HG02884 (cell line): Measurements from ENCODE around the gene RYR3.

Experiments used
- ATAC-seq: cut with Tn5 transposase; IDR thresholded peaks from one replicate; pipeline ENCODE4 v1.9.1; 2021; ENCODE audit warnings: mild to moderate bottlenecking, moderate library complexity; ENCODE audit not compliant: unreplicated experiment

Gene RYR3

DNA sequence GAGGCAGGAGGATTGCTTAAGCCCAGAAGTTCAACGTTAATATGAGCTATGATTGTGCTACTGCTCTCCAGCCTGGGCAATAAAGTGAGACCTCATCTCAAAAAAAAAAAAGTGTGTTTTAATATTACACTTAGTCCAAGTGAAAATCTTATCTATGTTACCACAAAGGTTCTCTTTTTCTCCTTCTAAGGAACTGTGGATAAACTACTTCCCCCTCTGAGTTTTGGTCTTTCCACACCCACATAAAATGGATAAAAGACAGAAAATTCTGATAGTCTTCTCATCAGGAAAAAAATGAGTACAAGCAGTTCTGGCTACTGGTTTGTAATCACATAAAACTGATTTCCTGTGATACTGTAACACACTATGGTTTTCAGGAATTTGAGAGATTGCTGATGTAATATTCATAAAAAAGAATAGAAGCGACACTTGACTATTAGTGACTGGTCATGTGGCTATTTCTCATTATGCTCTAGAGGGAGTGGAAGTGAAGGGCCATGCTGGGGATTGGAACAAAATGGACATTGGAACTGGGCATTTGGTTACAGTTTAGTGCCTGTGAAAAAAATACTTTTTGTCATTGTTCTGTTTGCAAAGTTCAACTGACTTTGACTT, 68.2 kb downstream of the RYR3 start:
- ATAC-seq, result no peak

DNA sequence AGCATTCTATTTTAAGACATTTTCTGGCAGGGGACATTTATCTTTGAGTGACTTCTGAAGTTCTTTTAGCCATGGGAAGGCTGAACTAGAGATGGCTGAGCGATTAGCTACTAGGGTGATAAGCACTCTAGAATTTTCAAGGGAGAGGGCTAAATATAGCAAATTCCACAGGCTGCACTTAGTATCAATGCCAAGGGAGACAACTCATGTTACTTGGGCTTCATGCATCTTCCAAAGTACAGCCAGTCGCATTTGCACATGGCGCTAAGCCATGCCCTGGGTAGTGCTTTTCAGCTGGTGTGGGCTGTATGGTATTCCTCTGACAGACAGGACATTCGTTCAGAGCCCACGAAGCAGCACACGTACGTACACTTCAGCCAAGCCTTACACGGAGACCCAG, 69.6 kb downstream of the RYR3 start:
- ATAC-seq, result no peak

DNA sequence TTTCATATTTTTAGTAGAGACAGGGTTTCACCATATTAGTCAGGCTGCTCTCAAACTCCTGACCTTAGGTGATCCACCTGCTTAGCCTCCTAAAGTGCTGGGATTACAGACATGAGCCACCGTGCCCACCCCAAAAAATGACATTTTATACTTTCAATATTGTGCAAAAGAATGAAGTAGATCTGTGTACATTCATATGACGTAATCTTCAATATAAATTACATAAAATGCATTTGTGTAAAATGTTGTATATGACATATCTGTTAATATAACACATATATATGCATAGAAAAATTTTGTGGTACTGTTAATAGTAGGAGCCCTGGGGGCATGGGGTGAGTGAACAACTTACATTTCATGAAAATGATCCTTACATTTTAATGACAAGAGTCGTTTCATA, 71.7 kb downstream of the RYR3 start:
- no peak for ATAC-seq

DNA sequence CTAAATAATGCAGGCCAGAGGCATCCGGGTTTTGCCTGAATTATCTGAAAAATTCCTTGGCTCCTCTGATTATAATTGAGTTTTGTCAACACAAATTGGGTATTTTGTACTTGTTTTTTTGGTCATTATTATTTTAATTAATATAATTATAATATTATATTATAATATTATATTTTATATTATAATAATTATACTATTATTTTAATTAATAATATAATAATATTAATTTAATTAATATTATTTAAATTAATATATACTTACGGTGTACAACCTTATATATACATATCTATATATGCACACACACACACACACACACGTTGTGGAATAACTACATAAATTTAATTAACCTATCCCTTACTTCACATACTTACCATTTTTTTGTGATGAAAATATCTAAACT, 73.5 kb downstream of the RYR3 start:
- no peak for ATAC-seq

DNA sequence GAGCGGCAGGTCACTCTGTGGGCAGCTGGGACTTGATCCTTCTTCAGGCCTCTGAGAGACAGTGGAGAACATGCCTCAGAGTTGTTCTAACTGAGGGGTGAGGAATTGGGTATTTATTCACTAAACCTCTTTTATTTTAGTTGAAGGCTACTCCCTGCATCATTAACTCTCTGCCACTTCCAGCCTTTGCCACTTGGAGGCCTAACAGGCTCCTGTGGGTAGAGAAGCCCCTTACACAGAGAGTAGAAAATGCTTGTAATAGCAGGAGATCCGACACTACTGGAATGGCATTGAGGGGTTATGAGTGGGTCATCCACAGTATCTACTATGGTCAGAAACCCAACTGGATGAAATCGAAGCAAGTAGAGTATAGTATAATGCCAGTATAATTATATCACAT, 81.7 kb downstream of the RYR3 start:
- no peak for ATAC-seq

DNA sequence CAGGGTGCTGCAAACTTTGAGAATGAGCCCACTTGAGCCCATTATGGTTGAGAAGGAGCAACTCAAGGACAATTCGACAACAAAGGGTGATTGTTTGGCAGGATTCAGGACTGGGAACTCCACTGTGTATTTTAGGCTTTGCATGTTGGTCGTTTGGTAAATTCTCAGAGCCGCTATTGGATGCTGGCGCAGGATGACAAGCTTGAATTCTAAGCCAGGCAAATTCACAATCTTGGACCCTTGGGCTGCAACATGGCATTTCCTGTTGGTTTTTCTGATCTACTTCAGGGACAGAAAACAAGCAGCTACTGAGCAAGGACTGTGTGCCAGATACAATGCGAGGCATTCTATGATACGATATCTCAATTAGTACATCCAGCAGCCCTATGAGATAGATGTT, 82.8 kb downstream of the RYR3 start:
- no peak for ATAC-seq

DNA sequence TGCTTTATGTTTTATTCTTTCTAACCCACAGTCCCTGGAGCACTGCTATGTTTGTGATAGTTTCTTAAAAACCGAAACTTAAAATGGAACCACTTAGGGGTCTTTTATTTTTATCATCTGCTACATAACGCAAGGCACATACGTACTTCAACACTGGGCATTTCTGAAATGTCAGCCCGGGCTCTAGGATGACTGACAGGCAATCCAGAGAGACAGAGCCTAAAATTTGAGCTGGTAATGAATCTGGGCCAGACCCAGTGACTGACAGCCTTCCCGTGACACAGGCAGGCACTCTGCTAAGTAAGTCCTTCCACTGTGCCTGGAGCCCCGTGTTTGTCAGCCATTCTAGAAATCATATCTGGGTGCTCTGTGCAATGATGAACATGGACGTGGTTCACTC, 84.6 kb downstream of the RYR3 start:
- no peak for ATAC-seq

DNA sequence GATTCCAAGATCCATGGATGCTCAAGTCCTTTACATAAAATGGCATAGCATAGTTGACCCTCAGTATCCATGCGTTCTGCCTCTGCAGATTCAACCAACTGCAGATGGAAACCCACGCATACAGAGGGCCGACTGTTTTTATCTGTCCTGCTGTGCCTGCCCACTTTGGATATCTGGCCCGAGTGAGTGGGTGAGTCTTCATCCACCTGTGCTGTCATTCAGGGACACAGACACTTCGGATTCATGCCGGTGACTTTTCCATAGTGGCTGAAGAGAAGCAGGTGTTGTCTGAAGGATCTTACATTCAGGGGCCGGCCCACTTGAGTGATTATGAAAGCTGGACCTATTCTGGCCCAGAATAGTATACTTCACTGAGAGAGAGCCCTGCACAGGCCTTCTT, 85.1 kb downstream of the RYR3 start:
- no peak for ATAC-seq

DNA sequence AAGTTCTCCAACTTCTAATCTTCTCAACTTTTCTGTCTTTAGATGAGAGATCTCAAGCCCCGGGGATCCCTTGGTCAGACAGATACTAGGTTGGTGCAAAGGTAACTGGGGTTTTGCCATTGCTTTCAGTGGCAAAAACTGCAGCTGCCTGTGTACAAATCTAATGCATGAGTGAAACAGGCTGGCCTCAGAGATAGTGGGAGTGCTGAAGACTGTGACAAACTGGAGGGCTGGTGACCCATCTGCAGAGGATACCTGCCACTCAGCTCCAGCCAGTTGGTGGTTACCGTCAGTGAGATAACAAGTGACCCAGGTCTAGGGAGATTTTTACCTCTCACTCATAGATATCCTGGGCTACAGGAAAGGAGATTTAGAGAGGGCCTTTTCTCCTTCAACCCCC, 85.7 kb downstream of the RYR3 start:
- ATAC-seq, result no peak

DNA sequence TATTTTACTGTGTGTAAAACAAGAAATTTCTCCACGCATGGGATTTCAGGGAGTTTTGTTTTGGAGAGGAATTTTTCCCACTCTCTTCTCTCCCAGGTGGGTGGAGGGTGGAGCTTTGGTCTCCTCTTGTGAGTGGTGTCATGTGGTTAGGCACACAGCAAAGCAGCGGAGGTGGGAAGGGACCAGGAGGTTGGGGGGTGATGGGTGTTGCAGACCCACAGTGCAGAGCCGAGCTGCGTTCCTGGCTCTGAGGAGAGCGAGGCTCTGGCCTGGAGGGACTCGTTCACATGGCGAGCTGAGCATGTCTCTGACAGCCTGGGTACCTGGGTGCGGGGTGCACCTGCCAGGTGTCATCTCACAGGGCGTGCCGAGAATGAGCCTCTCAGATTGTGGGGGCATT, 87.8 kb downstream of the RYR3 start:
- no peak for ATAC-seq

DNA sequence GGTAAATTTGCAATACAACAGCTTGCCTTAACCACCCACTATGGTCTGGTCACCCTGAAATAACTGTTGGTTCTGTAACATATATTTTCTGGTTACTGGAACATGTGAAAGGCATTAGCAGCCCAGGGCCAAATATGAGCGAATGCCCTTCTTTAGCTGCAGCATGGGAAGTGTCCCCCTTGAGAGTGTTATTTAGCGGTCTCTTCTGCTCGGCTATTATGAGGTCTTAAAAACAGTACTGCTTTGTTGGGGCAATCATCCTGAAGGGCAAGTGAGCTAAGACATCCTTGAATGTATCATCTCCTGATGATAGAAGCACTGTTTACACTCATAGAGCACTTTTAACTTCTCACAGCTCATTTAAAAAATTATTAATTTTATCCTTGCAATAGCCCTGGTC, 90.2 kb downstream of the RYR3 start:
- ATAC-seq, result no peak

DNA sequence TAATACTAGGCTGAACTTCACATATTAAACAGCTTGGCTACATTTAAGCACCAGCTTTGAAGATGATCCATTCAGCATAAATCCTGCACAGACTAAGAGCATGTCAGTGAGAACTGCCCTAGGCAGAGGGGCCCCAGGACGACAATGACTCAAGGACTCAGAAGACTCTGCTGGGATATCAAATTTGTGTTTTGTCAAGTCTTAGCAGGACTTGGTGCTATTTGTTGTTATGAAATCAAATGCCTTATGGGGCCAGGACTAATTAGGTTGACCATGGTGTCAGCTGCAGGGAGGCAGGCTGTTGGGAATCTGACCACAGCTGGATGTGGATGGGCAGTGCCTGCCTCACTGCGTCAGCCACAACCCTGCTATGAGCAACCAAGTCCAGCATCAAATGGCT, 91.8 kb downstream of the RYR3 start:
- no peak for ATAC-seq

DNA sequence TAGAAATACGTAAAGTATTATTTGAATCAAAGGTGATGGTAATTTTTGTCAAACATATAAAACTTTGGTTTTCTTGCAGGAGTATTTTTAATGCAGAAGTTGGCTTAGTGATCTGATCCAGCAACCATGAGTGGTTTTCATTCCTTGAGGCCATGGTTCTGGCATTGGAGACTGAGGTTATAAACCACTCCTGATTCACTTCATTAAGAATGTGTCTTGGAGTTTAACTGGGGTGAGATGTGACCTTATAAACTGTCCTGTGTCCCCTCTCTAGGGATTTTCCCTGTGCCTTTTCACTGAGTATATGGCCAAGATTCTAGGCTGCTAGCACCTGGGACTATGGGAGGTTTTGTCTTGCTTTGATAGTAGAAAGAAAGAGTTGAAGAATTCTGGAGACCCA, 94.3 kb downstream of the RYR3 start:
- no peak for ATAC-seq

DNA sequence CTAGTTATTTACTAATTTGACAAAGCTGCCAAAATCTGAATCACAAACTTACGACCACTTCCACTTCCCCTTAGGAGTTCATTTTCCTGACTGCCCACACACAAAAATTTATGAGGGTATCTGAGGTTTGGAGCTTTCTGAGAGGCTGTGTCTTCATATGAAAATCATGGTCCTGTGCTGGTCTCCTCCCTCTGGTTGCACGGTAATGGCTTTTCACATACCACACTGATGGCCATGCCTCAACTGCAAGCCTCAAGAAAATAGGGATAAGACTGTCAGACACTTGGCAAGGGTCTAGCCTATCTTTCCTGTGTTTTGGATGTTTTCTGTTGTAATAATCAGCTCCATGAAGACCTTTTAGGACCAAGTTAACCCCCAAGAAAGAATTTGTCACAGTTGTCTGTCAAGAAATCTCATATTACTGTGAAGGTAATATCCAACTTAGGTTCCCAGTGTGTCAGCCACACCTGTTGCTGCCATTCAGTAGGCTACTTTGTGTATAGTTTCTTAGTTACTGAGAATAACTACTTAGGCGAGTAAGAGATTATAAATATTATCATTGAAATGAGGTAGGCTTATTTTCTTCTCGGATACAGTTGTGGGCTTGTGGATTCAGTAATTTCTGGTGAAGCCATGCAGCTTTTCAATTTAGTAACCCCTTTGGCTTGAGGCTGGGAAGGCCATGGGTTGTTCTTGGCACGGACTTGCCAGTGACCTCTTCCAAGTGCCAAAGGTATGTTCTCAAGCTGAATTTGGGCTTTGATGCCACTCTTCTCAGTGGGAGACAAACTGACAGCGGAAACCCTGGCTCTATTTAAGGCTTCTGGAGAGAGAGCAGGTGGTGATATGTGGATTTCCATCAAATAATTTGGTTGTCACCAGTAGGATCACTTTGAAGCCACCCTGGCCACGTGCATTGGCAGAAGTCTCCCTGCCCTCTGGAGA, 101.1 kb downstream of the RYR3 start:
- no peak for ATAC-seq

DNA sequence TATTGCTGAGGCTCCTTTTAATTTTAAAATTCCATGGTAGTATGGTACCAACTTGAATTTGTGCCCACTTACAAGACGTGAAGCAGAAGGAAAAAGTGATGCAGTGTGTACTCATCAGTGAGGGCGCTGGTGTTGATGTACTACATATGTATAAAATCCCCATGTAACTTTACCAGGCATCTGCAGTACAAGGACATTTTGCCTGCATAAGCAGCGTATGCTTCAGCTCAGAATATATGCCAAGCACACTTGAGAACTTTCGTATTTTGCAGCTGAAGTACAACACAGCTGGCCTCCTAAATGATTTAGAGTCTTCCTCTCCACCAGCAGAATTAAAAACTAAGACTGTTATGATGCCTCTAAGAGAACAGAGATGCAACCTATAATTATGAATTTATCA, 108.9 kb downstream of the RYR3 start:
- ATAC-seq, result no peak

DNA sequence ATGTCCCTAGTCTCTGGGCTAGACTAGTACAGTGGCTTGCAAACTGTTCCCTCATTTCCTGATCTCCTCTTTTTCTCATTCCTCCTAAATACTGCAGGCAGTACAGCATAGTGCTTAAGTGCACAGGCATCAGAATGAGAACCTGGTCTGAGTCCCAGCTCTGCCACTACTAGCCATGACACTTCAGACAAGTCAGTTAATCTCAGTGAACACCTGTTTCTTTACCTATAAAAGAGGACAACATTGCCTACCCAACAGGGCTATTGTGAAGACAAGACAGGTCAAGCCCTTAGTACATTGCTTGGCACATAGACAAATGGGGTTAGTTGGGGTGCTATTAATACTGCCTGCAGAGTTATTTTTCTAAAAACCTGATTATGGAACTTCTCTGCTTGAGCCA, 113.3 kb downstream of the RYR3 start:
- ATAC-seq, result no peak

DNA sequence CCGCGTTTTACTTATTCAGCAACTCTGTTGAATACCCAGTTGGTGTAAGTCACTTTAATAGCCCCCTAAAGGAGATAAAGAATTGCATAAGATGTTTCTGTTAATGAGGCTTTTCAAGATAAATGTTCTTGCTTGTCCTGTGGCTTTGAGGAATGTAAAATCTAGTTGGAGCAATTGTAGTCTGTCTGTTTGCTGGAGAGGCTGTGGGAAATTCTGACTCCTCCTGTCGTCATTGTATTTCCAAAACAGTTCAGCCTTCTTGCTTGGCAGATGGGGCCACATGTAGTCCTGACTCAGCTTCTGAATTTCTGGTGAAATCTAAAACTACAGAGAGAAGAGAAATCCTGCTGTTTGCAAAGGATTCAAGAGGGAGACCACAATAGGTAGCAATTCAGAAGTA, 114.4 kb downstream of the RYR3 start:
- ATAC-seq, result no peak

DNA sequence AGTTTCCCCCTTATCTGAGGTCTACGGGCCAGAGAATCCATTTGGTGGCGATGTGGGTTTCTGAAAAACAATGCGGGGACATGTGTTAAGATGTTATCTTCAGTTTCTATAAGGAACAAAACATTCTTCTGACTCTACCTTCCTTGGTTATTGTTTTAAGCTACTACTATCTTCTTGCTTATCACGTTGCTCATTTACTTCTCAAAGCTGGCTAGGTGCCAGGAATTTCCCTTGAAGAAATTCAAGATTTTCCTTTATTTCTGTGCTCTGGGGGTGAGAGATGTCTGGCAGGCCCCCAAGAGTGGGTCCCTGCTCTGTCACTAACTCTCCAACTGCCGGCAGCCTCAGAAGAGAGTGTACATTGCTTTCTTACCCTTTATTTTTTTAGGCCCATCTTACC, 119.8 kb downstream of the RYR3 start:
- no peak for ATAC-seq

DNA sequence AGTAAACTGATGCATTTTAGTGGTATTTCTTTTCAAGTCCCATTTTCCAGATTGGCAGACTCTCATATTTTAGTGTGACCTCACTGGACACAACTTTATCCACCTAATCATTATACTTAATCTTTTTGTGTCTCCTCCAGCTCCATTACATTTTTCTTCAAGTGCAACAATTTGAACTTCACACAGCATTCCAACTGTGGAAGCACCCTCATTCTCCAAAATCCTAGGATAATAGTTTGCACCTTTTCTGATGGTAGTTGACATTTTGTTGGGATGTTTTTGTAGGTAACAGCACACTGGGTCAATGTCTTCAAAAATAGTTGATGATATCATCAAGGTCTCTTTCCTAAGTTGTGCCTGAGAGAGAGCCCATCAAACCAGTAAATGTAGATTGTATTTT, 123.1 kb downstream of the RYR3 start:
- ATAC-seq, result no peak

DNA sequence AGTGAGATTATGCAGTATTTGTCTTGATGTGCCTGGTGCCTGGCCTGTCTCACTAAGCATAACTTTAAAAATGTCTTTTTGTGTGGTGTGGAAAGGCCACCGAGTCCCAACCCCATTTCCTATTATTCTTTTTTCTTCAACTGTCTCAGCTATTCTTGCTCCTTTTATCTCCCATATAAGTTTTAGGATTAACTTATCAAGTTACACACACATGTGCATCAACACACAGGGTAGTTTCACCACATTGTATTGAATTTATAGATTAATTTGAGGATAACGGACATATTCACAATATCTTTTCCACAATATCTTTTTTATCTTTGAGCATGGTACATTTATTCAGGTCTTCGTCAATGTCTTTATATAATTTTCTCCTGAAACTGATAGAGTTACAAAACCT, 127.6 kb downstream of the RYR3 start:
- ATAC-seq, result no peak

DNA sequence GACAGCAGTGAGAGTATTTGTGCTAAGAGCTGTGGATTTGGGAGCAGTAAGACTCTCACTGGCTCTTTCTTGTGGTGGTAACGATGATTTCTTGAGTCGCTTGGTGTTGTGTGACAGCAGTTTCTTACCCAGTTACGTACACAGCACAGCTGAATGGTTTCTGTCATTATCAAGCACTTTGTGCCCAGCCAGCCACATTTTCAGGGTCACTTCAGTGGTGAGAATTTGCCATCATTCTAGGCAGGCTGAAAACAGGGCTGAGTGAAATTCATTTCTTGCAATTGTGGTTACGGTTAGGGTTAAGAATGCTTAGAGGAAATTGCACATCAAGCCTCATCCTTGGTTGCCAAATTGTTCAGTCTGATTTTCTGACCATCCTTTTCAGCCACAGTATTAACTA, 130.1 kb downstream of the RYR3 start:
- no peak for ATAC-seq

DNA sequence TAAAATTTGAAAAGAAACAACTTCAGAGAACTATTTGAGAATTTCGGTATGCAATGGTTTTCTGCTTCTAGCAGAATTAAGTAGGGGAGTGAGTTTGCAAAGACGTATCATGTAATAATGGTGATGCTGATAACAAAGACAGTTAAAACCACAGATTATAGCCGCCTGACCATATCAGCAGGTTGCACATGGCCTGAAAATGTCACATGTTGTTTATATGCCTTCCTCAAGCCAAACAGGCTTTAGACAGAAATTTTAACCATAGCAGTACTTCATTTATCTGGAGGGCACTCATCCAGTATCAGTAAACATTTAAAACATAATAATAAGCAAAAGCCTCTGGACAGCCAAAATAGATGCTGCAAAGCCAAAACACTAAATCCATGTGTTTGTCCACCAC, 131.7 kb downstream of the RYR3 start:
- no peak for ATAC-seq

DNA sequence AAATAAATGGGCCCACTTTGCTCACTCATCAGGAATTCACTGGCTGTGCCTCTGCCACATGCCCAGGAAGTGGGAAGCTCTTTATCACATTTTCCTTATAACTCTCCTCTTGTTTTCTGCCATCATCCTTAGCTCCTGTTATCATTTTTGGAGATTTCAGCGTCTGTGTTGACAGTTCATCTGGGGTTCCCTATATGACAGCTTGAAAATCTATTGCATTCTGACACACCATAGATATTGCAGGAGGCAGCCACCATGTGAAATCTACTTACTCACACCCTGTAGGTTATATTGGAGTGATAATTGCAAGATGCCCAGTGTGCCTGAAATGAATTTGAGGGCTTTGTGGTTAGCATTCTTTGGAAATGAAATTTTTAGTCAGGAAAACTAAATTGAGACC, 132.9 kb downstream of the RYR3 start:
- ATAC-seq, result no peak
